ENCODE data around the gene SGCE. TPM values are rescaled to one million over a fixed set of nuclear protein-coding genes. Genes with fewer than 3 reads are reported as not detected.

The SGCE gene
- total RNA-seq, 1 experiment from 2014 or later = 56.2 TPM

DNA sequence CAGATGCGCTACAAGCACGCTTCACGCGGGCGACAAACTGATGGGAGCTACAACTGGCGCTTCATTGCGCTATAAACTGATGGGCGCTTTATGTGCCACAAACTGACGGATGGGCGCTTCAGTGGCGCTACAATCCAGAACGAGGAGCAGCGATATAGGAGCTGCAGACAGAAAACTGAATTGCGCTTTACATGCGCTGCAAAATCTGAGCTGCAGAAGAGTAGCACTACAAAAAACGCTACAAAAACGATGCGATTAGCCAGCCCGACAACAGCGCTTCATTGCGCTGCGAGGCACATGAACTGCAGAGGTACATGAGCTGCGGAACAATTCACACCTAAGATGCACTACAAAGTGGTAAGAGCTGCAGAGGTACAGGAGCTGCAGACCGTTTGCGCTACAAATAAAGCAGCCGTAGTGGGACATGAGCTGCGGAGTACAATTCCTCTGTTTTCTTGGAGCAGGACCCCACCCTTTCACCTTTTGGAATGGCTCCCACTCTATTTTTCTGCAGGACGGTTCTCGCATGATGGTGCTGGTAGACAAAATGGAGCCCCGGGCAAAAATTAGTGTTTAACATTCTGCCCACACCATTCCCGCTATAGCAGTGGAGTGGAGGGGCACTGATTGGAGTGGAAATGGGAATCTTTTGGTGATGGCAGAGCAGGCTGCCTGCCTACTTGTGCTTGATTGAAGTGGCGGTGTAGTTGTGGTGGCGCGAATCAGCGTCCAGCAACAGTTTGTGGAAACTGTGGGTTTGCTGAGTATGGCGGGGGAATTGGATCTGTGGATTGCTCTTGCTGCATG, 1.2 kb upstream of the SGCE start:
- Mint-ChIP-seq H3K9me3 (ENCODE audit: unreplicated experiment) (no peaks in the 10 kb centered on the region), H3K27me3 (ENCODE audit: insufficient read depth, unreplicated experiment) (no peaks in the 10 kb centered on the region), H3K27ac (ENCODE audit: unreplicated experiment) (peak overlapping the region; percentile 72), H3K4me1 (ENCODE audit: low read depth, unreplicated experiment) (peaks cover 6% of the 10 kb centered on the region), H3K4me3 (ENCODE audit: unreplicated experiment) (peak overlapping the region; percentile 88), H3K36me3 (ENCODE audit: insufficient read depth, unreplicated experiment) (peaks cover 27% of the 10 kb centered on the region)
- ChIA-PET POLR2A (interaction anchor here (0.6 to 2.3 kb wide), 7 partner anchors 63 to 812 kb away, joined by 3 to 15 read pairs (median 4); no protein-coding TSS in a partner anchor), CTCF (interaction anchor here (0.6 to 3.0 kb wide), 11 partner anchors 10 to 1037 kb away, joined by 3 to 29 read pairs (median 3); partner anchors contain the start of gene CASD1)
- TF ChIP-seq CTCF (IDR thresholded peaks at IDR 0.05; ENCODE audit: insufficient read depth in 1 of 2, low read depth in 1 of 2, low read length in 1 of 2, severe bottlenecking in 1 of 2, unreplicated experiment in 1 of 2) = no peak
- Histone ChIP-seq H3K36me3 (ENCODE audit: control insufficient read depth, insufficient read depth, low read length) (no peaks in the 10 kb centered on the region), H3K27me3 (replicated peaks; ENCODE audit: control insufficient read depth, insufficient read depth, low read length) (no peaks in the 10 kb centered on the region), H3K4me1 (no peaks in the 10 kb centered on the region), H3K9me3 (no peaks in the 10 kb centered on the region), H3K4me3 (ENCODE audit: low read depth, low read length) (peak overlapping the region; percentile 79)
- no TSS peak for BruUV-seq (replicated peaks)
- intact Hi-C loops (cut with micrococcal nuclease; ENCODE audit: unreplicated experiment) = loop anchor here (1.0 to 10.0 kb wide), 9 partner anchors 77 to 820 kb away; no protein-coding TSS in a partner anchor
- peak; percentile 43 to 50 for DNase-seq

DNA sequence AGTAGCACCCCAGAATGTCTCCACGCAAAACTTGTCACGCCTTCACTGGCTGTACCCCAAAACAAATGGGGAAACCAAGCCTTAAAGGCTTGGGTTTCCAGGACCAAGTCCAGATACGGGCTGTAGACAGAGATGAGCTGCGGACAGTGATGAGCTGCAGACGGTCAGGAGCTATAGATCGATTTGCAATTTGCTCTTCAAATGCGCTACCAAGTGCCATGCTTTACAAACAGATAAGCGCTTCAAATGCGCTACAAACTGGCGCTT, 658 bp upstream of the SGCE start:
- Histone ChIP-seq H3K36me3 (ENCODE audit: control insufficient read depth, insufficient read depth, low read length) (no peaks in the 10 kb centered on the region), H3K4me3 (ENCODE audit: low read depth, low read length) (peak overlapping the region; percentile 79), H3K27me3 (replicated peaks; ENCODE audit: control insufficient read depth, insufficient read depth, low read length) (no peaks in the 10 kb centered on the region), H3K4me1 (no peaks in the 10 kb centered on the region), H3K9me3 (no peaks in the 10 kb centered on the region)
- intact Hi-C loops (cut with micrococcal nuclease; ENCODE audit: unreplicated experiment) = loop anchor here (1.0 to 10.0 kb wide), 8 partner anchors 94 to 821 kb away; no protein-coding TSS in a partner anchor
- H3K9me3 Mint-ChIP-seq (ENCODE audit: unreplicated experiment) = no peaks in the 10 kb centered on the region
- TF ChIP-seq CTCF (IDR thresholded peaks at IDR 0.05; ENCODE audit: insufficient read depth in 1 of 2, low read depth in 1 of 2, low read length in 1 of 2, severe bottlenecking in 1 of 2, unreplicated experiment in 1 of 2) = no peak
- ChIA-PET CTCF (interaction anchor here (0.6 to 3.0 kb wide), 8 partner anchors 61 to 820 kb away, joined by 3 to 29 read pairs (median 4); partner anchors contain the start of gene CASD1), POLR2A (interaction anchor here (0.6 to 2.3 kb wide), 6 partner anchors 62 to 813 kb away, joined by 3 to 15 read pairs (median 4); no protein-coding TSS in a partner anchor)
- H3K4me1 Mint-ChIP-seq (ENCODE audit: low read depth, unreplicated experiment) = peaks cover 6% of the 10 kb centered on the region
- H3K36me3 Mint-ChIP-seq (ENCODE audit: insufficient read depth, unreplicated experiment) = peaks cover 27% of the 10 kb centered on the region
- DNase-seq = no peak
- TSS peak; percentile 71 for BruUV-seq (replicated peaks)
- H3K4me3 Mint-ChIP-seq (ENCODE audit: unreplicated experiment) = peak overlapping the region; percentile 88
- H3K27me3 Mint-ChIP-seq (ENCODE audit: insufficient read depth, unreplicated experiment) = no peaks in the 10 kb centered on the region
- H3K27ac Mint-ChIP-seq (ENCODE audit: unreplicated experiment) = peak overlapping the region; percentile 72

DNA sequence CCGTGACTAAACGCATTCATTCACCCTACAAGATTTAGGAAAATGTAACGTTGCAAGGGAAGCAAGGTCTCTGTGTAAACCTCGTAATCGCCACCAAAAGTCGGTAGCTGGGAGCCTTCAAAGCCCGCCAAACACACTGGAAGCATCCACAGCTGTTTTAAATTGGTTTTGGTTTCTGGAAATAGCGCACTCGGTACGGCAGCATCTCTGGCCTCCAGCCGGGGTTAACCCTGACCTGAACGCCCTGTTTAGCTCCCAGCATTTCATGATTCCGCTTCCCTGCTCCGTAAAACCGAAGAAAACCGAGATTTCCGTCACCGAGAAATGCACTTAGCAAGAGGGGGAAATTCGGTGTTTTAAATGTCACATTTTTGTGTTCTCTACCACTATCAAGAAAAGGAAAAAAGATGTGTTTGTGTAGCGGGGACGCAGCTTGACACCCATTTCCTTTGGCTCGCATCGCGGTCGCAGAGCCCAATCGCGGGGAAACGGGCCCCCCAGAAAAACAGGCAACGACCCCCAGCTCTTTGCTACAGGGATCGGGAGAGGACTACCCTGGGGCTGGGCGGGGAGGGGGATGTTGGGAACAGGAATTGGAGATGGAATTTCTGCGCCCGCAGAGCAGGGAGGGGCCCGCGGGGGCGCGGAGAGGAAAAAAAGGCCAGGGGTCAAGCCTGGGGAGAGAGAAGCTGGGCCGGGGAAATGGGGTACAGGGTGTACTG, 646 bp downstream of the SGCE start:
- H3K9me3 ChIP-seq = no peaks in the 10 kb centered on the region
- H3K4me1 Mint-ChIP-seq (ENCODE audit: low read depth, unreplicated experiment) = no peaks in the 10 kb centered on the region
- peak; percentile 33 to 43 for DNase-seq
- intact Hi-C loops (cut with micrococcal nuclease; ENCODE audit: unreplicated experiment) = loop anchor here (5.0 to 10.0 kb wide), 5 partner anchors 93 to 822 kb away; no protein-coding TSS in a partner anchor
- peaks cover 27% of the 10 kb centered on the region for H3K36me3 Mint-ChIP-seq (ENCODE audit: insufficient read depth, unreplicated experiment)
- CTCF ChIA-PET = interaction anchor here (0.5 to 3.0 kb wide), 6 partner anchors 13 to 530 kb away, joined by 3 to 29 read pairs (median 4); no protein-coding TSS in a partner anchor
- no peaks in the 10 kb centered on the region for H3K36me3 ChIP-seq (ENCODE audit: control insufficient read depth, insufficient read depth, low read length)
- no peaks in the 10 kb centered on the region for H3K9me3 Mint-ChIP-seq (ENCODE audit: unreplicated experiment)
- peak overlapping the region; percentile 88 for H3K4me3 Mint-ChIP-seq (ENCODE audit: unreplicated experiment)
- no peak for TF ChIP-seq CTCF (IDR thresholded peaks at IDR 0.05; ENCODE audit: insufficient read depth in 1 of 2, low read depth in 1 of 2, low read length in 1 of 2, severe bottlenecking in 1 of 2, unreplicated experiment in 1 of 2)
- TSS peak; percentile 28 for BruUV-seq (replicated peaks)
- peak overlapping the region; percentile 79 for H3K4me3 ChIP-seq (ENCODE audit: low read depth, low read length)
- H3K27me3 ChIP-seq (replicated peaks; ENCODE audit: control insufficient read depth, insufficient read depth, low read length) = no peaks in the 10 kb centered on the region
- H3K27me3 Mint-ChIP-seq (ENCODE audit: insufficient read depth, unreplicated experiment) = no peaks in the 10 kb centered on the region
- H3K4me1 ChIP-seq = no peaks in the 10 kb centered on the region
- H3K27ac Mint-ChIP-seq (ENCODE audit: unreplicated experiment) = peak overlapping the region; percentile 72
- POLR2A ChIA-PET = interaction anchor here (0.6 to 2.3 kb wide), 4 partner anchors 142 to 780 kb away, joined by 3 to 15 read pairs (median 3); no protein-coding TSS in a partner anchor
